Measurements from ENCODE around the gene SPATS2L. TPM values are rescaled to one million over a fixed set of nuclear protein-coding genes. Genes with fewer than 3 reads are reported as not detected.

The SPATS2L gene
- polyA plus RNA-seq, 1 of the 3 experiments (the other 2 are of a cell fraction), result 86.8 TPM

DNA sequence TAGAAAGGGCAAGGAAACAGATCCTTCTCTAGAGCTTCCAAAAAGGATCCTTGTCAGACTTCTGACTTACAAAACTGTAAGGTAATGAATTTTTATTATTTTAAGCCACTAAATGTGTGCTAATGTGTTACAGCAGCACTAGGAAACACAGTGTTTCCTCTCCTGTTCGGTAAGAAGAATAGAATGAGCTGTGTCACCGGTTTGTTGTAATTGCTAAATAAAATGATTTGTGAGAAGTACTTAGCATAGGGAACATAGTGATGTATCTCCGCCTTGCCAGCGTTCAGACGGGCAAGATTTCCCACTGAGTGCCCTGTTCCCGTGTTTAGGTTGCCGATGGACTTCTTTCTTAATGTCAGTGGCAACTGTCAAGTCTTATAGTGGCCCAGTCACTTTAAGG, 57.6 kb downstream of the SPATS2L start (continued):
- TF ChIP-seq, protein P1, sequence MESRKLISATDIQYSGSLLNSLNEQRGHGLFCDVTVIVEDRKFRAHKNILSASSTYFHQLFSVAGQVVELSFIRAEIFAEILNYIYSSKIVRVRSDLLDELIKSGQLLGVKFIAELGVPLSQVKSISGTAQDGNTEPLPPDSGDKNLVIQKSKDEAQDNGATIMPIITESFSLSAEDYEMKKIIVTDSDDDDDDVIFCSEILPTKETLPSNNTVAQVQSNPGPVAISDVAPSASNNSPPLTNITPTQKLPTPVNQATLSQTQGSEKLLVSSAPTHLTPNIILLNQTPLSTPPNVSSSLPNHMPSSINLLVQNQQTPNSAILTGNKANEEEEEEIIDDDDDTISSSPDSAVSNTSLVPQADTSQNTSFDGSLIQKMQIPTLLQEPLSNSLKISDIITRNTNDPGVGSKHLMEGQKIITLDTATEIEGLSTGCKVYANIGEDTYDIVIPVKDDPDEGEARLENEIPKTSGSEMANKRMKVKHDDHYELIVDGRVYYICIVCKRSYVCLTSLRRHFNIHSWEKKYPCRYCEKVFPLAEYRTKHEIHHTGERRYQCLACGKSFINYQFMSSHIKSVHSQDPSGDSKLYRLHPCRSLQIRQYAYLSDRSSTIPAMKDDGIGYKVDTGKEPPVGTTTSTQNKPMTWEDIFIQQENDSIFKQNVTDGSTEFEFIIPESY (IDR thresholded peaks at IDR 0.05; ENCODE audit: borderline replicate concordance, low read depth), result no peak

DNA sequence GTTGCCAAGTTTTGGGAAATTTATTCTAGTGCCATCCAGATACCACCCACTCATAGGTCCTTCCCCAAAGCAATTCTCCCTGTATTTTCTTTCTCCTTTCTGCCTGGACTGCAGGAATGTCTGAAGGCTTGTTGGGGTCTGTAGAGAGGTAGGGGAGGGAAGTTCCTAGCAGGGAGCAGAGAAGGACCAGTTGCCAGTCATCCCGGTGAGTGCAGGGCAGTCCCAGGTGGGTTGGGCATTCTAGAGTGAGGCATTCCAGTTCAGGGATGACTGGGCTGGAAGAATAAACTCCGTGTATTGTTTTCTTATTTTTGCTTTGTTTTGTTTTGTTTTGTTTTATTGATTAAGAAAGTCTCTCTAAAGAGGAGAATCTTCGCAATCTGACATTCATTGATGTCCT, 58.1 kb downstream of the SPATS2L start:
- H3K9me3 ChIP-seq, result no peaks in the 10 kb centered on the region
- H3K4me3 ChIP-seq (ENCODE audit: low read depth in 2 of 2, low read length in 1 of 2), result no peak overlapping the region
- H3K4me1 ChIP-seq (ENCODE audit: control insufficient read depth in 1 of 2, insufficient read depth in 2 of 2, low read depth in 1 of 2, low read length in 1 of 2), result peaks cover 6 to 21% of the 10 kb centered on the region in 2 experiments; a peak in 2 of 4 replicates
- POLR2A ChIA-PET, result no interaction called here
- TF ChIP-seq RCOR1 (IDR thresholded peaks at IDR 0.05; ENCODE audit: low read length), result no peak
- no peak for TF ChIP-seq TEAD4 (IDR thresholded peaks at IDR 0.05; ENCODE audit: borderline replicate concordance, insufficient read depth)
- no peak for TF ChIP-seq CHD2 (IDR thresholded peaks at IDR 0.05; ENCODE audit: low read length, partially characterized antibody)
- TF ChIP-seq RAD21 (IDR thresholded peaks at IDR 0.05; ENCODE audit: low read length), result no peak
- no peak for TF ChIP-seq GATA2 (CRISPR knock-in tag; IDR thresholded peaks at IDR 0.05)
- TF ChIP-seq SIN3A (IDR thresholded peaks at IDR 0.05; ENCODE audit: borderline replicate concordance, low read depth, low read length), result no peak
- H3K9me2 ChIP-seq, result no peaks in the 10 kb centered on the region
- H3K36me3 ChIP-seq (replicated peaks in 1 of 2; ENCODE audit: control insufficient read depth in 1 of 2, insufficient read depth in 2 of 2, low read length in 1 of 2), result no peaks in the 10 kb centered on the region
- H3K27ac ChIP-seq (ENCODE audit: low read depth in 2 of 2, low read length in 1 of 2), result no peak overlapping the region
- no peaks in the 10 kb centered on the region; the same call in 1 of the 2 replicates for H4K20me1 ChIP-seq (ENCODE audit: insufficient read depth)
- CTCF ChIA-PET, result interaction anchor here (1.4 kb wide), 1 partner anchor 106 kb away, joined by 3 read pairs; no protein-coding TSS in a partner anchor
- no peak overlapping the region for H3K4me2 ChIP-seq
- no peaks in the 10 kb centered on the region for H3F3A ChIP-seq (replicated peaks; ENCODE audit: insufficient read depth)
- H2AFZ ChIP-seq (ENCODE audit: low read depth), result no peak overlapping the region
- WGBS (ENCODE audit: low lambda C conversion rate), result 89% methylated on average over 3 of the region's 3 CpGs
- DNase-seq, result no peak
- H3K9ac ChIP-seq, result no peak overlapping the region
- H3K79me2 ChIP-seq (ENCODE audit: insufficient read depth), result peaks cover 70% of the 10 kb centered on the region
- no peaks in the 10 kb centered on the region for H3K27me3 ChIP-seq (ENCODE audit: insufficient read depth)

DNA sequence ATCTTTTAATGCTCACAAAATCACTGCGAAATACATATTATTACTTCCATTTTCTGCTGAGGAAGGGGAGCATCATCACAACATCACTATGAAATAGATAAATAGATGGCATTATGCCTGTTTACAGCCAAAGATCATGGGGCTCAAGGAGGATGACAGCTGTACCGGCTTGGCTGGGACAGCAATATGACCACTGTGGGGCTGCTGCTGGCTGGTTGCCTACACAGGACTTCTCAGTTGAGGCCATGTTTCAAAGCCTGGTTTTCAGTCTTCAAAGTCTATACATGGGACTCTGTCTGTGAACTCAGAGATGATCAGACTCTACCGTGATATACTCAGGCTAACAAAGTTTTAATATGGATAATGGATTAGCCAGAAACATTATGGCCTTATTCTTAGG, 58.7 kb downstream of the SPATS2L start:
- H4K20me1 ChIP-seq (ENCODE audit: insufficient read depth), result no peaks in the 10 kb centered on the region; the same call in 1 of the 2 replicates
- H3K9ac ChIP-seq, result no peak overlapping the region
- no peaks in the 10 kb centered on the region for H3K27me3 ChIP-seq (ENCODE audit: insufficient read depth)
- no peak for DNase-seq
- no peak overlapping the region for H3K4me3 ChIP-seq (ENCODE audit: low read depth in 2 of 2, low read length in 1 of 2)
- H3K4me2 ChIP-seq, result no peak overlapping the region
- CTCF ChIA-PET, result interaction anchor here (1.4 kb wide), 1 partner anchor 380 kb away, joined by 5 read pairs; no protein-coding TSS in a partner anchor
- H3K36me3 ChIP-seq (replicated peaks in 1 of 2; ENCODE audit: control insufficient read depth in 1 of 2, insufficient read depth in 2 of 2, low read length in 1 of 2), result no peaks in the 10 kb centered on the region
- 73% methylated on average over 3 of the region's 3 CpGs for WGBS (ENCODE audit: low lambda C conversion rate)
- no peak overlapping the region for H3K27ac ChIP-seq (ENCODE audit: low read depth in 2 of 2, low read length in 1 of 2)
- H3K79me2 ChIP-seq (ENCODE audit: insufficient read depth), result peaks cover 70% of the 10 kb centered on the region
- no peak overlapping the region for H2AFZ ChIP-seq (ENCODE audit: low read depth)
- POLR2A ChIA-PET, result no interaction called here
- H3F3A ChIP-seq (replicated peaks; ENCODE audit: insufficient read depth), result no peaks in the 10 kb centered on the region
- H3K9me3 ChIP-seq, result no peaks in the 10 kb centered on the region
- H3K4me1 ChIP-seq (ENCODE audit: control insufficient read depth in 1 of 2, insufficient read depth in 2 of 2, low read depth in 1 of 2, low read length in 1 of 2), result peaks cover 6 to 21% of the 10 kb centered on the region in 2 experiments; a peak in 2 of 4 replicates
- H3K9me2 ChIP-seq, result no peaks in the 10 kb centered on the region
- TF ChIP-seq, protein P2, sequence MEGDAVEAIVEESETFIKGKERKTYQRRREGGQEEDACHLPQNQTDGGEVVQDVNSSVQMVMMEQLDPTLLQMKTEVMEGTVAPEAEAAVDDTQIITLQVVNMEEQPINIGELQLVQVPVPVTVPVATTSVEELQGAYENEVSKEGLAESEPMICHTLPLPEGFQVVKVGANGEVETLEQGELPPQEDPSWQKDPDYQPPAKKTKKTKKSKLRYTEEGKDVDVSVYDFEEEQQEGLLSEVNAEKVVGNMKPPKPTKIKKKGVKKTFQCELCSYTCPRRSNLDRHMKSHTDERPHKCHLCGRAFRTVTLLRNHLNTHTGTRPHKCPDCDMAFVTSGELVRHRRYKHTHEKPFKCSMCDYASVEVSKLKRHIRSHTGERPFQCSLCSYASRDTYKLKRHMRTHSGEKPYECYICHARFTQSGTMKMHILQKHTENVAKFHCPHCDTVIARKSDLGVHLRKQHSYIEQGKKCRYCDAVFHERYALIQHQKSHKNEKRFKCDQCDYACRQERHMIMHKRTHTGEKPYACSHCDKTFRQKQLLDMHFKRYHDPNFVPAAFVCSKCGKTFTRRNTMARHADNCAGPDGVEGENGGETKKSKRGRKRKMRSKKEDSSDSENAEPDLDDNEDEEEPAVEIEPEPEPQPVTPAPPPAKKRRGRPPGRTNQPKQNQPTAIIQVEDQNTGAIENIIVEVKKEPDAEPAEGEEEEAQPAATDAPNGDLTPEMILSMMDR (IDR thresholded peaks at IDR 0.05), result no peak
- TF ChIP-seq EP300 (IDR thresholded peaks at IDR 0.05; ENCODE audit: borderline replicate concordance in 1 of 2, low read depth in 1 of 2, low read length in 1 of 2) (no peak), CHD2 (IDR thresholded peaks at IDR 0.05; ENCODE audit: low read length, partially characterized antibody) (no peak), TAF1 (IDR thresholded peaks at IDR 0.05; ENCODE audit: borderline replicate concordance, low read depth, low read length) (no peak), FOXM1 (IDR thresholded peaks at IDR 0.05; ENCODE audit: low read depth) (no peak), YY1 (IDR thresholded peaks at IDR 0.05; ENCODE audit: low read depth) (no peak), MXI1 (IDR thresholded peaks at IDR 0.05; ENCODE audit: low read depth, low read length) (no peak)
- TF ChIP-seq, protein P3, sequence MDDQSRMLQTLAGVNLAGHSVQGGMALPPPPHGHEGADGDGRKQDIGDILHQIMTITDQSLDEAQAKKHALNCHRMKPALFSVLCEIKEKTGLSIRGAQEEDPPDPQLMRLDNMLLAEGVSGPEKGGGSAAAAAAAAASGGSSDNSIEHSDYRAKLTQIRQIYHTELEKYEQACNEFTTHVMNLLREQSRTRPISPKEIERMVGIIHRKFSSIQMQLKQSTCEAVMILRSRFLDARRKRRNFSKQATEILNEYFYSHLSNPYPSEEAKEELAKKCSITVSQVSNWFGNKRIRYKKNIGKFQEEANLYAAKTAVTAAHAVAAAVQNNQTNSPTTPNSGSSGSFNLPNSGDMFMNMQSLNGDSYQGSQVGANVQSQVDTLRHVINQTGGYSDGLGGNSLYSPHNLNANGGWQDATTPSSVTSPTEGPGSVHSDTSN (IDR thresholded peaks at IDR 0.05), result no peak
- TF ChIP-seq, protein P4, sequence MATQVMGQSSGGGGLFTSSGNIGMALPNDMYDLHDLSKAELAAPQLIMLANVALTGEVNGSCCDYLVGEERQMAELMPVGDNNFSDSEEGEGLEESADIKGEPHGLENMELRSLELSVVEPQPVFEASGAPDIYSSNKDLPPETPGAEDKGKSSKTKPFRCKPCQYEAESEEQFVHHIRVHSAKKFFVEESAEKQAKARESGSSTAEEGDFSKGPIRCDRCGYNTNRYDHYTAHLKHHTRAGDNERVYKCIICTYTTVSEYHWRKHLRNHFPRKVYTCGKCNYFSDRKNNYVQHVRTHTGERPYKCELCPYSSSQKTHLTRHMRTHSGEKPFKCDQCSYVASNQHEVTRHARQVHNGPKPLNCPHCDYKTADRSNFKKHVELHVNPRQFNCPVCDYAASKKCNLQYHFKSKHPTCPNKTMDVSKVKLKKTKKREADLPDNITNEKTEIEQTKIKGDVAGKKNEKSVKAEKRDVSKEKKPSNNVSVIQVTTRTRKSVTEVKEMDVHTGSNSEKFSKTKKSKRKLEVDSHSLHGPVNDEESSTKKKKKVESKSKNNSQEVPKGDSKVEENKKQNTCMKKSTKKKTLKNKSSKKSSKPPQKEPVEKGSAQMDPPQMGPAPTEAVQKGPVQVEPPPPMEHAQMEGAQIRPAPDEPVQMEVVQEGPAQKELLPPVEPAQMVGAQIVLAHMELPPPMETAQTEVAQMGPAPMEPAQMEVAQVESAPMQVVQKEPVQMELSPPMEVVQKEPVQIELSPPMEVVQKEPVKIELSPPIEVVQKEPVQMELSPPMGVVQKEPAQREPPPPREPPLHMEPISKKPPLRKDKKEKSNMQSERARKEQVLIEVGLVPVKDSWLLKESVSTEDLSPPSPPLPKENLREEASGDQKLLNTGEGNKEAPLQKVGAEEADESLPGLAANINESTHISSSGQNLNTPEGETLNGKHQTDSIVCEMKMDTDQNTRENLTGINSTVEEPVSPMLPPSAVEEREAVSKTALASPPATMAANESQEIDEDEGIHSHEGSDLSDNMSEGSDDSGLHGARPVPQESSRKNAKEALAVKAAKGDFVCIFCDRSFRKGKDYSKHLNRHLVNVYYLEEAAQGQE (IDR thresholded peaks at IDR 0.05; ENCODE audit: low read depth, low read length), result no peak
